GM12865 (cell line): ENCODE results near the gene CNTNAP2.
A peak's percentile ranks its signal among the peaks of the same experiment; 100 is the strongest.

Source experiments
- DNase-seq: peaks from one replicate; pipeline ENCODE4 v3.0.0; 2010; ENCODE audit warnings: low read depth
- H3K4me3 ChIP-seq: 2 replicates; pipeline ENCODE4 v1.5.1; 2011; ENCODE audit warnings: mild to moderate bottlenecking, low read depth, low read length, control low read depth
- CTCF ChIP-seq: IDR thresholded peaks from 2 replicates; pipeline ENCODE4 v1.5.1; 2011; ENCODE audit warnings: low read length, control low read depth, low read depth, inconsistent platforms; ENCODE audit not compliant: insufficient read depth; ENCODE audit errors: missing control alignments

CNTNAP2 gene

DNA sequence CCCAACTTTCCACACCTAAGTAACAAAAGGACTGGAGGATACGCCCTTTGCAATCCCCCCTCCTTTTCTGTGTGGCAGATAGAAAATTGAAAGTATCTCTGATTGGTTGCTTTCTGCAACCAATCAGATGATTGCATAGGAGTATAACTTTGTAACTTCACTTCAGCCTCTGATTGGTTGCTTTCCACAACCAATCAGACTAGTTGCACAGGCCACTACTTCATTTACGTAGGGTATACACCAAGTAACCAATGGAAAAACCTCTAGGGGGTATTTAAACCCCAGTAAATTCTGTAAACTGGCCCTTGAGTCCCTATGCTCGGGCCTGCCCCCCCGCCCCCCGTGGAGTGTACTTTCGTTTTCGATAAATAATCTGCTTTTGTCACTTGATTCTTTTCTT is 1080.4 kb downstream of the CNTNAP2 start:
- peak; percentile 1 for DNase-seq
- peak overlapping the region; percentile 30; the same call in 1 of the 2 replicates for H3K4me3 ChIP-seq
- TF ChIP-seq CTCF, result no peak

- no peak overlapping the region for H3K4me3 ChIP-seq
- no peak for TF ChIP-seq CTCF
- no peak for DNase-seq
Measured at GRCh38 chr7:147199868-147200267, 1083.3 kb downstream of the CNTNAP2 start.

- no peak for TF ChIP-seq CTCF
- no peak overlapping the region for H3K4me3 ChIP-seq
- DNase-seq, result no peak
Measured at GRCh38 chr7:147207988-147208387, 1091.4 kb downstream of the CNTNAP2 start.

- no peak overlapping the region for H3K4me3 ChIP-seq
- no peak for DNase-seq
- no peak for TF ChIP-seq CTCF
Measured at GRCh38 chr7:147231275-147231674, 1114.7 kb downstream of the CNTNAP2 start.

GRCh38 chr7:147235645-147236382 is 1119.2 kb downstream of the CNTNAP2 start:
- TF ChIP-seq CTCF, result no peak
- H3K4me3 ChIP-seq, result no peak overlapping the region
- no peak for DNase-seq

GRCh38 chr7:147240468-147240867 is 1123.9 kb downstream of the CNTNAP2 start:
- no peak for DNase-seq
- H3K4me3 ChIP-seq, result no peak overlapping the region
- TF ChIP-seq CTCF, result no peak

- DNase-seq, result peak; percentile 31
- peak; percentile 65 for TF ChIP-seq CTCF
- no peak overlapping the region for H3K4me3 ChIP-seq
Measured at GRCh38 chr7:147245274-147245673, 1128.7 kb downstream of the CNTNAP2 start.
